Stimulated activated CD8-positive, alpha-beta memory T cell treated with anti-CD3 and anti-CD28 coated beads, Interleukin-2, amount 100 ng/mL, for 48 hours (primary cell): Measurements from ENCODE around the gene PAK5.

Experiments
- DNase-seq, 2 donors: peaks; one replicate each; pipeline ENCODE4 v3.0.0-alpha.2; 2020; ENCODE audit warnings: low read depth in 2 of 2

Gene PAK5

GRCh38 chr20:9616833-9617461 lies 221.9 kb downstream of the PAK5 start:
- DNase-seq: peak; percentile 10 to 32

- no peak for DNase-seq
Observed at GRCh38 chr20:9616455-9616805, 222.4 kb downstream of the PAK5 start.

- DNase-seq: no peak
Observed at GRCh38 chr20:9615766-9616454, 223.0 kb downstream of the PAK5 start.

GRCh38 chr20:9615118-9615517 lies 223.8 kb downstream of the PAK5 start:
- DNase-seq: no peak

- DNase-seq: no peak
Observed at GRCh38 chr20:9613871-9614270, 225.0 kb downstream of the PAK5 start.

- no peak for DNase-seq
Observed at GRCh38 chr20:9611921-9612320, 227.0 kb downstream of the PAK5 start.

- DNase-seq: no peak
Observed at GRCh38 chr20:9610665-9611064, 228.2 kb downstream of the PAK5 start.

- peak; percentile 2 to 16 for DNase-seq
Observed at GRCh38 chr20:9609887-9610502, 228.9 kb downstream of the PAK5 start.

- no peak for DNase-seq
Observed at GRCh38 chr20:9608639-9609340, 230.1 kb downstream of the PAK5 start.

GRCh38 chr20:9602847-9603183 lies 236.1 kb downstream of the PAK5 start:
- no peak for DNase-seq

GRCh38 chr20:9600562-9600961 lies 238.3 kb downstream of the PAK5 start:
- DNase-seq: no peak

GRCh38 chr20:9597547-9597946 lies 241.3 kb downstream of the PAK5 start:
- no peak for DNase-seq

GRCh38 chr20:9595763-9596162 lies 243.1 kb downstream of the PAK5 start:
- no peak for DNase-seq

GRCh38 chr20:9594284-9594875 lies 244.5 kb downstream of the PAK5 start:
- DNase-seq: no peak

GRCh38 chr20:9592419-9592818 lies 246.5 kb downstream of the PAK5 start:
- DNase-seq: no peak

GRCh38 chr20:9591080-9591479 lies 247.8 kb downstream of the PAK5 start:
- DNase-seq: no peak

- DNase-seq: no peak
Observed at GRCh38 chr20:9590189-9590588, 248.7 kb downstream of the PAK5 start.

GRCh38 chr20:9588706-9589105 lies 250.2 kb downstream of the PAK5 start:
- no peak for DNase-seq

- no peak for DNase-seq
Observed at GRCh38 chr20:9583151-9583550, 255.7 kb downstream of the PAK5 start.

GRCh38 chr20:9582137-9582536 lies 256.7 kb downstream of the PAK5 start:
- DNase-seq: no peak

- no peak for DNase-seq
Observed at GRCh38 chr20:9581509-9581908, 257.4 kb downstream of the PAK5 start.

GRCh38 chr20:9578594-9578993 lies 260.3 kb downstream of the PAK5 start:
- no peak for DNase-seq
